GM15510 (cell line): ENCODE data around the gene SLC16A9.

Source experiments
- POLR2A ChIP-seq: IDR thresholded peaks from 3 replicates; pipeline ENCODE4 v1.6.1; 2011; ENCODE audit warnings: borderline replicate concordance; ENCODE audit not compliant: insufficient read length; ENCODE audit errors: extremely low read depth

SLC16A9 gene

GRCh38 chr10:59625721-59626522 lies 83.7 kb downstream of the SLC16A9 start:
- TF ChIP-seq POLR2A: no peak

DNA sequence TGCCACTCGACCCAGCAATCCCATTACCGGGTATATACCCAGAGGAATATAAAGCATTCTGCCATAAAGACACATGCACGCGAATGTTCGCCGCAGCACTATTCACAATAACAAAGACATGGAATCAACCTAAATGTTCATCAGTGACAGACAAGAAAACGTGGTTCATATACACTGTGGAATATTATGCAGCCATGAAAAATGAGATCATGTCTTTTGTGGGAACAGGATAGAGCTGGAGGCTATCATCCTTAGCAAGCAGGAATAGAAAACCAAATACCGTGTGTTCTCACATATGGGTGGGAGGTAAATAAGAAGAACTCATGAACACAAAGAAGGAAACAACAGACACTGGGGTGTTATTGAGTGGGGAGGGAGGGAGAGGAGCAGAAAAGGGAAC lies 84.7 kb downstream of the SLC16A9 start:
- TF ChIP-seq POLR2A: no peak

DNA sequence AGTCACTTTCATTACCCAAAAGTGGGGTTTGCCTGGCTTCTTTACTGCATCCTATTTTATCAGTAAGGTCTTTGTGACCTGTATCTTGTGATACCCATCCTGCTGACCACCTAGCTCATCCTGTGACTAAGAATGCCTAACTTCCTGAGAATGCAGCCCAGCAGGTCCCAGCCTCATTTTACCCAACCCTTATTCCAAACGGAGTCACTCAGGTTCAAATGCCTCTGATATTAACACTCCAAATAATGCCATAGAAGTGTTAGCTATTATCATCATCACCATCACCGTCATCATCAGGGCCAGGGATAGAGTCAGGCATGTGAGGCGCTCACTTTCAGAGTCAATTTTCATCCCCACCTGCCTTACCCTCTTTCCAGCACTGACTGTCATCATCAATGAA lies 85.5 kb downstream of the SLC16A9 start:
- no peak for TF ChIP-seq POLR2A

DNA sequence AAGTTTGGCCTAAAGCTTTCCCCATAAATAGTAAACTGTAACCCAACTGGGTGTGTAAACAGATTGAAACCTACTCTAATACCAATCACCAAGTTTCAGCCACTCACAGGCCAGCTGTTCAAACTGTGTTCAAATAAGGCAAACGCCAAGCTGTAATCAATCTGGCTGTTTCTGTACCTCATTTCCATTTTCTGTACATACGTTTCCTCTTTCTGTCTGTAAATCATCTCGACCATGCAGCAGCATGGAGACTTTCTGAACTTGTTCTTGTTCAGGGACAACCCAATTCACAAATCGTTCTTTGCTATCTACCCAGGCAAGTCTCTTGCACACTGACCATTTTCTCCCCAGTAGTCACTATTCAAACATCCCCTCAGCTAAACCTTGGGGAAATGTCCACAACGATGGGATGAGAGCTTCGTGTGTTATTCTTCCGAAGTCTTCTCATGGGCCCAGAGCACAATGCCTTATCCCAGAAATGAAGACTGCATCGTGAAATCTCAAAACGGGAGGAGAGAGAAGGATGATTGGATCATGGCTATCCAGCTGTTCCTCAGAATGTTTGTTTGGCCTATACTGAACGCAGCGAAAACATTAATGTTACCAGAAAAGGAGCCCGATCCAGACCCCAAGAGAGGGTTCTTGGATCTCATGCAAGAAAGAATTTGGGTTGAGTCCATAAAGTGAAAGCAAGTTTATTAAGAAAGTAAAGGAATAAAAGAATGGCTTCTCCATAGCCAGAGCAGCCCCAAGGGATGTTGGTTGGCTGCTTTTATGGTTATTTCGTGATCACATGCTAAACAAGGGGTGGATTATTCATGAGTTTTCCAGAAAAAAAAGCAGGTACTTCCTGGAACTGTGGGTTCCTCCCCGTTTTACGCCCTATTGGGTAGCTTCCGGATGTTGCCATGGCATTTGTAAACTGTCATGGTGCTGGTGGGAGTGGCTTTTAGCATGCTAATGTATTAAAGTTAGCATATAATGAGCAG lies 86.2 kb downstream of the SLC16A9 start:
- no peak for TF ChIP-seq POLR2A

DNA sequence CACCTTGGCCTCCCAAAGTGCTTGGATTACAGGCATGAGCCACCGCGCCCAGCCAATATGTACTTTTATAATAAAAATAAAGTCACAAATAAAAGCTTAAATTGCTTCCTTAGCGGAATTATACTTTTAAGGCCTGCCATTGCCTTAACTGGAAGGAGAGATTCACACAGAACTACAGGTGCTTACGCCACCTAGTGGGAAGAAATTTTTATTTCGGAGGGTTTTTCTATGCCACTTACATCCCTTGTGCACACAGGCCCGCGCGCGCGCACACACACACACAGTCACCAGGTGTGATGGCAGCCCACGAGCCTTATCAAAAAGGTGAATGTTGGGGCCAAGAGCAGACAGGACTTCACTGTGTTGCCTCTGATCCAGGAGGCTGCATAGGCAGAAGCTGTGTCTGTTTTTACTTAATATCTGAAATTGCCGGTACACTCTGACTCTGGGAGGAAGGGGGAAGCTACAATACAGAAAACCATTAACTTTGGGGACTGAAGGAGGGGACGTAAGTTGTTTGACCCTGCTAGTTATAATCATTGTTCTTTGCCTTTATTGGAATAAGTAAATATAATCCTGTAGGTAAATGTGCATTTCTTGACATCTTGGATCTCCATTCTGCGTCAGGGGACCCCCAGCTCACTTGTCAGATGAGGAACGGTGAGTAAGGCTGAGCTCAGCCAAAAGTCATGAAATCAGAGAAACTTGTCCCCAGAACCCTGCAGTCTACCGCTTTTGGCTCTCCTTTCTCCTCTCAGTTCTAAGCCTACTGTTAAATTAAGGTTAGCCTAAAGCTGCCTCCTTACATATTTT lies 87.1 kb downstream of the SLC16A9 start:
- TF ChIP-seq POLR2A: no peak

DNA sequence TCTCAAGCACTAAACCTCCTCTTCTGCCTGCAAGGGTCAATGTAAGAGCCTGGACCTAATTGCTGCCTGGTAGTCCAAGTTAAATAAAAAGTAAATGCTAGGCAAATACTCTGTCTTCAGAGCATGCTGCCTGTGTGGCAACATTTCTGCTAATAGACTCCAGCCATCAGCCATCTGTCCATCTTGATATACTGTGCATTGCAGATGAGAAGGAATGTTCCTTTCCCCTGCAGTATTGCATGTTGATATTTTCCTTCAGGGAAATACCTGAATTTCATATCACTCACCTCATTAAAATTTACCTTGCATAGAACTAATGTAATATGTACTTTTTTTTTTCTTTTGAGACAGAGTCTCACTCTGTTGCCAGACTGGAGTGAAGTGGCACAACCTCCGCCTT lies 87.9 kb downstream of the SLC16A9 start:
- TF ChIP-seq POLR2A: no peak

DNA sequence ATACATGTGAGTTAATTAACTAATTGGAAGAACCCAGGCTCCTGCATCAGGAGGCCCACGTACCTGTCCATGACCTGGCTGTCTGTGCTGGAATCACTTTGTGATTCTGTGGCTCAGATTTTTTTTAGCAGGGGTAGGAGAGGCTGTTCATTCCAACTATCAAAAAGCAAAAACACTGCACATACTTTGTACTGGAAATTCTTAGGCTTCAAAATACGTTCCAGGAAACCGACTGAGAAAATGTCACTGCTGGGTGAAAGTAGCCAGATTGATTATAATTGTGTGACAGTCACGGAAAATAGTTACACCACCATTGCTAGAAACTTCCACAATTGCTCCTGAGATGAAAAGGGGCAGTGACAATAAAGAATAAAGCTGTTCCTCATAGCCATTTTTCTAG lies 91.0 kb downstream of the SLC16A9 start:
- no peak for TF ChIP-seq POLR2A

DNA sequence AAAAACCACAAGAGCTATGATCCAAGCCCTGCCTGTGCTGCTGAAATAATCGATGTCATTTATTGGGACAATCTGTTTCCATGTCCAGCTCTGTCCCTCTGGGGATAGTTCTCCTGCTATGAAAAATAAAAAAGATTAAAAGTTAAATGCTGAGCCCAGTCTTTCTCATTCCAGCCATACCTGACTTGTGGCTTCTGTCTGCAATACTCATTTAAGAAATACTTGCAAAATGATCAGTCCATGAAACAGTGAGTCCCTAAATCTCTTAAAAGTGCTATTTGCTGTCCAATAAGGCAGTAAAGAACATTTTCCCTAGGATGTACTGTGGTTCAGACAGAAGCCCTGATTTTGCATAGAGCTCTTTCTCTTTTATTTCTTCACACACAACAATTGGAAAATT lies 91.7 kb downstream of the SLC16A9 start:
- no peak for TF ChIP-seq POLR2A

GRCh38 chr10:59611048-59611447 lies 98.6 kb downstream of the SLC16A9 start:
- TF ChIP-seq POLR2A: no peak

- TF ChIP-seq POLR2A: no peak
These were observed 101.7 kb downstream of the SLC16A9 start for GRCh38 chr10:59607970-59608369.

DNA sequence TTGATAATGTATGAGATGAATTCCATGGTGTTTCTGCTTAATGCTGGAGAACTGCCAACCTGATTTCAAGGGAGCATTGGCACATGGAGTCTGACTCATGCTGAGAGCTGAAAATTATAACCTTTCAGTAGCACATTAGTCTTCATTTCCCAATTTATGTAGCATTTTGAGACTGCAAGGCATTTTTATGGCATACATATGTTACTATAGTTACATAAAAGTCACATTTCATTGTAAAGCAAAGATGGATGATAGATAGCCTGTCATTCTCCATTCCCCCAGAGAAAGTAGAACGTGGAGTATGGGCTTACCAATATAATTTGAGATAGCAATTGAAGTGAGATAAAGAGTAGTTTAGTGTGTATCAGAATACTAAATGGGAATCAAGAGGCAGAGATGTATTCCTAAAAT lies 103.1 kb downstream of the SLC16A9 start:
- no peak for TF ChIP-seq POLR2A

- TF ChIP-seq POLR2A: no peak
These were observed 107.7 kb downstream of the SLC16A9 start for GRCh38 chr10:59601985-59602384.
